Metanephros (tissue), 1 donor: ENCODE measurements around the gene TRIM9. TPM values are rescaled to one million over a fixed set of nuclear protein-coding genes. Genes with fewer than 3 reads are reported as not detected.

Source experiments
- total RNA-seq: library from RNA; depleted of rRNA; stranded (reverse); fragments of >200 nt; gene quantifications from one replicate; pipeline ENCODE4 v1.2.3, GENCODE V29; 2014

TRIM9 gene
- 1.6 TPM for total RNA-seq

GRCh38 chr14:51094901-51095853, at the start of gene TRIM9:
TSS of gene TRIM9 (minus strand) at chr14:51095105. CDS start at chr14:51094939, 166 bp downstream.

GRCh38 chr14:50943943-50944646, 150.8 kb downstream of the TRIM9 start, which contains the start of gene PYGL:
TSS of gene PYGL (minus strand) at chr14:50944483. CDS start at chr14:50944403, 80 bp downstream.

Other genes starting within 250 kb of the TRIM9 start
- not detected for gene ABHD12B, start 223.1 kb downstream of the TRIM9 start, total RNA-seq
- 34.9 TPM for gene PYGL, start 150.6 kb downstream of the TRIM9 start, total RNA-seq
- gene TMX1, start 145.1 kb upstream of the TRIM9 start, total RNA-seq, result 28.0 TPM